Astrocyte (in vitro differentiated cells and primary cell): Measurements from ENCODE around the gene GPER1.

Experiments
- EZH2 ChIP-seq: IDR thresholded peaks from 2 replicates; pipeline ENCODE4 v1.6.1; 2012; ENCODE audit warnings: mild to moderate bottlenecking, low read length, inconsistent platforms; ENCODE audit not compliant: insufficient read depth
- TF ChIP-seq, protein P1 (sequence below): IDR thresholded peaks from 2 replicates; pipeline ENCODE4 v1.5.1; 2011; ENCODE audit warnings: low read depth, mild to moderate bottlenecking, inconsistent platforms, low read length, moderate library complexity; ENCODE audit not compliant: insufficient read depth

- no peak for TF ChIP-seq EZH2
- TF ChIP-seq, protein P1, sequence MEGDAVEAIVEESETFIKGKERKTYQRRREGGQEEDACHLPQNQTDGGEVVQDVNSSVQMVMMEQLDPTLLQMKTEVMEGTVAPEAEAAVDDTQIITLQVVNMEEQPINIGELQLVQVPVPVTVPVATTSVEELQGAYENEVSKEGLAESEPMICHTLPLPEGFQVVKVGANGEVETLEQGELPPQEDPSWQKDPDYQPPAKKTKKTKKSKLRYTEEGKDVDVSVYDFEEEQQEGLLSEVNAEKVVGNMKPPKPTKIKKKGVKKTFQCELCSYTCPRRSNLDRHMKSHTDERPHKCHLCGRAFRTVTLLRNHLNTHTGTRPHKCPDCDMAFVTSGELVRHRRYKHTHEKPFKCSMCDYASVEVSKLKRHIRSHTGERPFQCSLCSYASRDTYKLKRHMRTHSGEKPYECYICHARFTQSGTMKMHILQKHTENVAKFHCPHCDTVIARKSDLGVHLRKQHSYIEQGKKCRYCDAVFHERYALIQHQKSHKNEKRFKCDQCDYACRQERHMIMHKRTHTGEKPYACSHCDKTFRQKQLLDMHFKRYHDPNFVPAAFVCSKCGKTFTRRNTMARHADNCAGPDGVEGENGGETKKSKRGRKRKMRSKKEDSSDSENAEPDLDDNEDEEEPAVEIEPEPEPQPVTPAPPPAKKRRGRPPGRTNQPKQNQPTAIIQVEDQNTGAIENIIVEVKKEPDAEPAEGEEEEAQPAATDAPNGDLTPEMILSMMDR, result no peak
These were observed 39.1 kb downstream of the GPER1 start for GRCh38 chr7:1127001-1127400.
